Parathyroid adenoma (tissue), 2 donors: Measurements from ENCODE around the gene NRXN3.

Source experiments
- H2AFZ ChIP-seq: fragments of 300-600 bp; sonication (generic); one replicate; pipeline ENCODE4 v1.7.0; 2017; ENCODE audit warnings: antibody characterized with exemption, mild to moderate bottlenecking
- H3K27ac ChIP-seq: fragments of 300-600 bp; sonication (generic); one replicate; pipeline ENCODE4 v1.7.0; 2017
- H3K27me3 ChIP-seq: fragments of 300-600 bp; sonication (generic); one replicate; pipeline ENCODE4 v1.7.0; 2017; ENCODE audit warnings: low read length; ENCODE audit not compliant: control insufficient read depth, insufficient read depth
- H3K36me3 ChIP-seq: fragments of 300-600 bp; sonication (generic); one replicate; pipeline ENCODE4 v1.7.0; 2017; ENCODE audit warnings: low read length; ENCODE audit not compliant: control insufficient read depth, insufficient read depth
- H3K4me1 ChIP-seq: fragments of 300-600 bp; sonication (generic); one replicate; pipeline ENCODE4 v1.7.0; 2017; ENCODE audit warnings: control low read depth
- H3K4me2 ChIP-seq: fragments of 300-600 bp; sonication (generic); one replicate; pipeline ENCODE4 v1.7.0; 2017; ENCODE audit warnings: low read length
- H3K4me3 ChIP-seq: fragments of 300-600 bp; sonication (generic); one replicate; pipeline ENCODE4 v1.7.0; 2017; ENCODE audit warnings: low read depth, low read length
- H3K79me2 ChIP-seq: fragments of 300-600 bp; sonication (generic); one replicate; pipeline ENCODE4 v1.7.0; 2017; ENCODE audit warnings: control low read depth
- H3K9ac ChIP-seq: fragments of 300-600 bp; sonication (generic); one replicate; pipeline ENCODE4 v1.7.0; 2017; ENCODE audit warnings: mild to moderate bottlenecking
- H3K9me3 ChIP-seq: fragments of 300-600 bp; sonication (generic); one replicate; pipeline ENCODE4 v1.7.0; 2017; ENCODE audit warnings: low read length; ENCODE audit not compliant: control insufficient read depth
- TF ChIP-seq, protein P1 (sequence below): fragments of 300-600 bp; sonication (generic); IDR thresholded peaks from one replicate; pipeline ENCODE4 v1.7.0; 2017; ENCODE audit warnings: antibody characterized with exemption, mild to moderate bottlenecking
- donor health status: primary hyperparathyroidism.

Gene NRXN3

DNA sequence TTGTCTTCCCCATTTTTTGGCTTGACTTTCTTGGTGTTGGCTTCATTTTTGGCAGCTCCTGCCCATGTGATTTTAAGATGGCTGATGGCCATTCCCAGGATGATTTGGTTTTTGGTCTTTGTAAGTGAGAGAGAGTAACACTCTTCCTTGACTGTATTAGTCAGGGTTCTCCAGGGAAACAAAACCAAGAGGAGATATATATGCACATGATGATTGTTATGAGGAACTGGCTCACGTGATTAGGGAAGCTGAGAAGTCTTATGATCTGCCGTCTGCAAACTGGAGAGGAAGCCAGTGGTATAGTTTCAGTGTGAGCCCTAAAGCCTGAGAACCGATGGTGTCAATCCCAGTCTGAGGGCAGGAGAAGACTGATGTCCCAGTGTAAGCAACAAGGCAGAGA is 146.6 kb downstream of the NRXN3 start:
- no peaks in the 10 kb centered on the region for H3K27me3 ChIP-seq
- H2AFZ ChIP-seq, result no peak overlapping the region
- no peak overlapping the region for H3K4me2 ChIP-seq
- H3K36me3 ChIP-seq, result no peaks in the 10 kb centered on the region
- H3K9me3 ChIP-seq, result no peaks in the 10 kb centered on the region
- TF ChIP-seq, protein P1, sequence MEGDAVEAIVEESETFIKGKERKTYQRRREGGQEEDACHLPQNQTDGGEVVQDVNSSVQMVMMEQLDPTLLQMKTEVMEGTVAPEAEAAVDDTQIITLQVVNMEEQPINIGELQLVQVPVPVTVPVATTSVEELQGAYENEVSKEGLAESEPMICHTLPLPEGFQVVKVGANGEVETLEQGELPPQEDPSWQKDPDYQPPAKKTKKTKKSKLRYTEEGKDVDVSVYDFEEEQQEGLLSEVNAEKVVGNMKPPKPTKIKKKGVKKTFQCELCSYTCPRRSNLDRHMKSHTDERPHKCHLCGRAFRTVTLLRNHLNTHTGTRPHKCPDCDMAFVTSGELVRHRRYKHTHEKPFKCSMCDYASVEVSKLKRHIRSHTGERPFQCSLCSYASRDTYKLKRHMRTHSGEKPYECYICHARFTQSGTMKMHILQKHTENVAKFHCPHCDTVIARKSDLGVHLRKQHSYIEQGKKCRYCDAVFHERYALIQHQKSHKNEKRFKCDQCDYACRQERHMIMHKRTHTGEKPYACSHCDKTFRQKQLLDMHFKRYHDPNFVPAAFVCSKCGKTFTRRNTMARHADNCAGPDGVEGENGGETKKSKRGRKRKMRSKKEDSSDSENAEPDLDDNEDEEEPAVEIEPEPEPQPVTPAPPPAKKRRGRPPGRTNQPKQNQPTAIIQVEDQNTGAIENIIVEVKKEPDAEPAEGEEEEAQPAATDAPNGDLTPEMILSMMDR, result no peak
- H3K4me3 ChIP-seq, result no peak overlapping the region
- no peak overlapping the region for H3K9ac ChIP-seq
- no peaks in the 10 kb centered on the region for H3K79me2 ChIP-seq
- H3K4me1 ChIP-seq, result no peaks in the 10 kb centered on the region
- H3K27ac ChIP-seq, result no peak overlapping the region

DNA sequence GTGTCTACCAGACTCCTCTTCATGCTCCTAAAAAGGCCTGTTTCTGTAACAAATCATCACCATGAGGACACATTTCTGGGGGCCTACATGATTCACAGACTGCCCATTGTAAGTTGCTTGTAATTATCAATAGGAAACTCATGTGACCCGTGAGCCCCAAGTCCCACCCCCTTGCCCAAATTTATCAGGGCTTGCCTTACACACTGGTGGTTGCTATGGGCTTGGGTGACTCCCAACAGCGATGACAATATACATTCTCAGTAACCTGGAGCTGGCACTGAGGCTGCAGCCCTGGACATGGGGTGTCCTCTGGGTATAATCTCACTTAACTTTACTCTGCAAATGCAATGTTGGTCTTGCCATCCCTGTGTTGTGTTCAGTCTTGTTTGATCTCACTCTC is 149.2 kb downstream of the NRXN3 start:
- H3K27ac ChIP-seq, result no peak overlapping the region
- H3K4me1 ChIP-seq, result no peaks in the 10 kb centered on the region
- H3K9ac ChIP-seq, result no peak overlapping the region
- H3K36me3 ChIP-seq, result no peaks in the 10 kb centered on the region
- no peaks in the 10 kb centered on the region for H3K27me3 ChIP-seq
- H3K4me3 ChIP-seq, result no peak overlapping the region
- no peaks in the 10 kb centered on the region for H3K9me3 ChIP-seq
- H2AFZ ChIP-seq, result no peak overlapping the region
- TF ChIP-seq, protein P1, result no peak
- no peaks in the 10 kb centered on the region for H3K79me2 ChIP-seq
- H3K4me2 ChIP-seq, result no peak overlapping the region

DNA sequence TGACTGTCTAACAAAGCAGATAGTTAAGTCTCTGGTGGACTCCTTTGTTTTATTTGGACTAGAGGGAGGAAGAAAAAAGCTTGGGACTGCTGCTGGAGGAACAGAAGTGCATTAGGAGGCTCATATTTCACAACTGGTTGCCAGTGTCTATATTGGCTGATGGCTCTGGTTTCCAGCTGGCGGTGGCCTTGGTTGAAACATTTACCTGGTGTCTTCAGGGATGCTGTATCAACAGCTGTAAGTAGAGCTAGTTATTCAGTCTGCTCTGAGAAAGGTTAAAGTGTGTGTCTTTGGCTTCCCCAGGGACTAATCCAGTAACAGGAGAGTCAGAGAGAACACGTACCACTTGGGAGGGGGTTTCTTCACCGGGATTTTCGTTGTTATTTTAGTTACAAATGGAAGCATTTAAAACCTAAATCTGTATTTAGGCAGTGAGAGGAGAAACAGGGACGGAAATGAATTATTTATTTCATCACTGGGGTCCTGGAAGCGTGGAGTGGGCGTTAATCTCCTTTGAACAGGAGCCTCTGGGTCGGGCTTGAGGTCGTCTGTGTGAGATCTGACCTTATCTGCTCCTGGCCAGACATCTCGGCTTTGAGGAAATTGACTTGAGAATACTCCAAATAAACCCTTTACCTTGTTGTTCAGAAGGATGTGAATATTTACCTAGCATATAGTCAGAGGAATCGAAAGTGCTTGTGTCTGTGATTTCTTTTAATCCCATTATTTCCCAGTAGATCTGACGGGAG is 149.9 kb downstream of the NRXN3 start:
- Histone ChIP-seq H2AFZ (no peak overlapping the region), H3K36me3 (no peaks in the 10 kb centered on the region), H3K9ac (no peak overlapping the region), H3K4me1 (no peaks in the 10 kb centered on the region), H3K27ac (no peak overlapping the region), H3K9me3 (no peaks in the 10 kb centered on the region), H3K4me3 (no peak overlapping the region), H3K79me2 (no peaks in the 10 kb centered on the region), H3K27me3 (no peaks in the 10 kb centered on the region), H3K4me2 (no peak overlapping the region)
- TF ChIP-seq, protein P1, result no peak

DNA sequence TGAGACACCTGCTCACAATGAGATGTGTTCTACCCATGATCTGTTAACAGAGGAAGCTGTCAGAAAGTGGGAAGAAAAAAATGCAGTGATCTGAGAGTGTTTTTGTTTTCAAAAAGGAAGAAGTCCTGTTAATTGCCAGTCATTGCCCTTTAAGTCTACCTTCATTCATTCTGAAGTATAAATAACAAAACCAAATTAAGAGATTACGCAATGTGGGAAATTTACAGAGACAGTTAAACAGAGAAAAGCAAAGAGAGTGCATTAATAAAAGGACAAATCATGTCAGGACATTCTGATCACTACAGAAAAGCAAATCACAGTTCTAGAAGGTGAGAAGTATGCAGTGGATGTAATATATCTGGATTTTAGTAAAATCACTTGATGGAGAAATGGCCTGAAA is 154.2 kb downstream of the NRXN3 start:
- H3K36me3 ChIP-seq, result no peaks in the 10 kb centered on the region
- no peaks in the 10 kb centered on the region for H3K27me3 ChIP-seq
- H3K27ac ChIP-seq, result no peak overlapping the region
- H3K4me2 ChIP-seq, result no peak overlapping the region
- no peaks in the 10 kb centered on the region for H3K9me3 ChIP-seq
- H3K4me1 ChIP-seq, result no peaks in the 10 kb centered on the region
- H3K79me2 ChIP-seq, result no peaks in the 10 kb centered on the region
- H2AFZ ChIP-seq, result no peak overlapping the region
- TF ChIP-seq, protein P1, result no peak
- no peak overlapping the region for H3K4me3 ChIP-seq
- H3K9ac ChIP-seq, result no peak overlapping the region

DNA sequence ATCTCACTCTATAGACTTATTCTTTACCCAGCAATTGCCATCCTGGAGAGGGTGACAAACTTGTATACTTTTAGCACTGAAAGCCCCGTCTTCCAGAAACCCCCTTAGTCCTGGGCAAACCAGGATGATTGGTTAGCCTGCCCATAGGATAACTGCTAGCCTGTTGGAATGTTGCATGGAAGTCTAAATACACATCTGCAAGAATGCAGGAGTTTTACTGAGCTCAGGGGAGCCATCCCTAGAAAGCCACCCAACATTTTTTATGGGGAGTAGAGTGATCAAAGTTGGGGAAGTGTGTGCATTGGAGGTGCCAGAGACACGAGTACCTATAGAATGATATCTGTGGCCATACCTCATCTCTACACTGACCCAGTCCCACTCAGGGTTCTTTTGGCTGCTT is 155.7 kb downstream of the NRXN3 start:
- Histone ChIP-seq H3K4me2 (no peak overlapping the region), H3K79me2 (no peaks in the 10 kb centered on the region), H2AFZ (no peak overlapping the region), H3K27ac (no peak overlapping the region), H3K27me3 (no peaks in the 10 kb centered on the region), H3K36me3 (no peaks in the 10 kb centered on the region), H3K9me3 (no peaks in the 10 kb centered on the region), H3K4me1 (no peaks in the 10 kb centered on the region), H3K4me3 (no peak overlapping the region), H3K9ac (no peak overlapping the region)
- TF ChIP-seq, protein P1, result no peak
